ENCODE results near the gene HRAS. TPM values are rescaled to one million over a fixed set of nuclear protein-coding genes. Genes with fewer than 3 reads are reported as not detected.
A peak's percentile ranks its signal among the peaks of the same experiment; 100 is the strongest.

The HRAS gene
- total RNA-seq, 3 donors from 2014 or later, result 41.4 to 50.6 (median 50.1) TPM

GRCh38 chr11:548700-549603, 13.6 kb upstream of the HRAS start:
- DNase-seq (peak in 2 of 3 donors; percentile 20 to 48), ATAC-seq (no peak)
- Histone ChIP-seq H3K36me3 (ENCODE audit: low read depth) (no peaks in the 10 kb centered on the region), H3K9me3 (no peaks in the 10 kb centered on the region), H3K4me1 (ENCODE audit: low read depth) (peaks cover 7% of the 10 kb centered on the region), H3K4me3 (no peak overlapping the region)
- intact Hi-C loops (cut with DNase I, micrococcal nuclease), result no loop called here
- TF ChIP-seq CTCF (IDR thresholded peaks at IDR 0.05), result no peak

GRCh38 chr11:545171-545570, 9.8 kb upstream of the HRAS start:
- TF ChIP-seq CTCF (IDR thresholded peaks at IDR 0.05), result no peak
- intact Hi-C loops (cut with DNase I, micrococcal nuclease), result no loop called here
- Histone ChIP-seq H3K4me1 (ENCODE audit: low read depth) (peaks cover 5% of the 10 kb centered on the region), H3K9me3 (no peaks in the 10 kb centered on the region), H3K4me3 (no peak overlapping the region), H3K36me3 (ENCODE audit: low read depth) (no peaks in the 10 kb centered on the region)
- no peak for ATAC-seq
- peak in 1 of 3 donors; percentile 21 for DNase-seq

GRCh38 chr11:544817-545166, 9.4 kb upstream of the HRAS start:
- intact Hi-C loops (cut with DNase I, micrococcal nuclease), result no loop called here
- ATAC-seq (no peak), DNase-seq (peak in 1 of 3 donors; percentile 1)
- no peak for TF ChIP-seq CTCF (IDR thresholded peaks at IDR 0.05)
- Histone ChIP-seq H3K9me3 (no peaks in the 10 kb centered on the region), H3K4me1 (ENCODE audit: low read depth) (peaks cover 5% of the 10 kb centered on the region), H3K4me3 (no peak overlapping the region), H3K36me3 (ENCODE audit: low read depth) (no peaks in the 10 kb centered on the region)

- DNase-seq (peak; percentile 23 to 66 (median 61)), ATAC-seq (no peak)
- Histone ChIP-seq H3K36me3 (ENCODE audit: low read depth) (no peaks in the 10 kb centered on the region), H3K4me1 (ENCODE audit: low read depth) (peaks cover 14% of the 10 kb centered on the region), H3K4me3 (no peak overlapping the region), H3K9me3 (no peaks in the 10 kb centered on the region)
- no peak for TF ChIP-seq CTCF (IDR thresholded peaks at IDR 0.05)
- intact Hi-C loops (cut with DNase I, micrococcal nuclease), result no loop called here
These were observed 6.1 kb upstream of the HRAS start for GRCh38 chr11:541433-541885.

GRCh38 chr11:540583-541432, 5.4 kb upstream of the HRAS start:
- Histone ChIP-seq H3K9me3 (no peaks in the 10 kb centered on the region), H3K36me3 (ENCODE audit: low read depth) (no peaks in the 10 kb centered on the region), H3K4me3 (no peak overlapping the region), H3K4me1 (ENCODE audit: low read depth) (peaks cover 14% of the 10 kb centered on the region)
- intact Hi-C loops (cut with DNase I, micrococcal nuclease), result no loop called here
- TF ChIP-seq CTCF (IDR thresholded peaks at IDR 0.05), result no peak
- no peak for ATAC-seq
- DNase-seq, result peak; percentile 3 to 54 (median 30)

All from mucosa of descending colon (tissue), 3 donors.